H1 (cell line): ENCODE measurements around the gene DDX42. TPM values are rescaled to one million over a fixed set of nuclear protein-coding genes. Genes with fewer than 3 reads are reported as not detected.

Experiments used
- EGR1 ChIP-seq: IDR thresholded peaks from 2 replicates; pipeline ENCODE4 v1.6.1; 2011; ENCODE audit warnings: low read depth, low read length, borderline replicate concordance
- EP300 ChIP-seq, 2 experiments: IDR thresholded peaks; 1 replicate in 1 of 2; 2 replicates in 1 of 2; pipeline ENCODE4 v1.6.1; 2011 to 2012; ENCODE audit warnings: low read depth in 2 of 2, low read length in 2 of 2, mild to moderate bottlenecking in 2 of 2, borderline replicate concordance in 1 of 2, inconsistent platforms in 1 of 2, moderate library complexity in 1 of 2
- RAD21 ChIP-seq, 2 experiments: IDR thresholded peaks in 1 of 2; conservative IDR thresholded peaks in 1 of 2; 2 replicates each; pipeline ENCODE4 v1.6.1; 2011; ENCODE audit warnings: low read depth in 2 of 2, low read length in 2 of 2, improper control_type of control experiment in 1 of 2, inconsistent platforms in 1 of 2, mild to moderate bottlenecking in 1 of 2, moderate library complexity in 1 of 2
- polyA plus RNA-seq, 7 experiments: library from polyadenylated mRNA; depleted of rRNA in 3 of 7; stranded (reverse) in 5 of 7; unstranded in 2 of 7; fragments of >200 nt in 5 of 7; fragments of 200-250 nt in 2 of 7; gene quantifications; 1 replicate in 5 of 7; 2 replicates in 1 of 7; 4 replicates in 1 of 7; pipeline versions ENCODE4 v1.2.1 to v1.2.3, GENCODE V29; 2011 to 2013; ENCODE audit warnings: missing spikeins in 2 of 7, mixed read lengths in 2 of 7
- total RNA-seq: library from RNA; stranded (reverse); fragmentation: NEBNext Ultra II Directional; extraction: Animal tissue kit (Norgen Biotek cat#: 25700); gene quantifications from 2 replicates; pipeline ENCODE4 v1.2.1, GENCODE V29; 2021

Gene DDX42
- total and polyA plus RNA-seq, 2 of the 8 experiments (the other 6 are each of a cell fraction or from before 2014, with no cell fraction given) = 40.6 to 114 TPM

DNA sequence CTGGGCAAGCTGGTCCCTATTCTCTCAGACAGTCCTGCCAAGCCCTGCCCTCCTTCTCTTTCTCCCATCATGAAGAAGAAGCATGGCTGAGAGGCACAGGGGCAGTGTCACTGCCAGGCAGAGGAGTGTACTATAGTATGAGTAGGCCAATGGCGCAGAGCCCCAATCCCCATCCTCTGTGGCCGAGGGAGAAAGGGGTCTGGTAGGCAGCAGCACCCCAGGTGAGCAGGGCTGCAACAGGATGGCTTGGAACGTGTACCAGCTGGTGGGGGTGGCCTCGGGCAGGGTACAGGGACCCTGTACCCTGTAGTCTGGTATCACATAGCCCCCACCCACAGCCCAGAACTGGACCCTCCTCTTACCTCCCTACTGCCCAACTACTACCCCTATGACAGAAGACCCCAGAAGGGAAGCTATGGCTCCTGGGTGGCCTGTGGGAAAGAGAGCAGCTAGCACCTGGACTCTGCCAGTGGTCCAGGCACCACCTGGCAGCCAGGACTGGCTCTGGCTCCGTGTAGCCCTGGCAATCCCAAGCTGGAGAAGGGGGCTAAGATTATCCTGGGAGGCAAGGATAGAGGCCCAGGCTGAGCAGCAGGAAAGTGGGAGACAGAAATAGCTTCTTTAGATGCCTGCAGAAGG lies 64.1 kb downstream of the DDX42 start (continued):
- TF ChIP-seq RAD21 (IDR thresholded peaks at IDR 0.05 in 1 of 2, conservative IDR thresholded peaks at IDR 0.05 in 1 of 2; ENCODE audit: low read depth in 2 of 2, low read length in 2 of 2) = no peak
- no peak for TF ChIP-seq EP300 (IDR thresholded peaks at IDR 0.05; ENCODE audit: borderline replicate concordance in 1 of 2, low read depth in 2 of 2, low read length in 2 of 2)
- TF ChIP-seq EGR1 = no peak
